Hepatic stellate cell (primary cell): ENCODE results near the gene SCAPER.

Source experiments
- DNase-seq: peaks from one replicate; pipeline ENCODE4 v3.0.0; 2011; ENCODE audit warnings: low spot score

Gene SCAPER

GRCh38 chr15:76337696-76338485, 567.2 kb downstream of the SCAPER start:
- no peak for DNase-seq

GRCh38 chr15:76337059-76337695, 568.0 kb downstream of the SCAPER start:
- DNase-seq: peak; percentile 66

- peak; percentile 99 for DNase-seq
Measured at GRCh38 chr15:76336254-76337058, 568.7 kb downstream of the SCAPER start, which contains the start of gene ISL2. TSS of gene ISL2 (plus strand) at chr15:76336773. CDS start at chr15:76336884, 111 bp downstream.

GRCh38 chr15:76335307-76336253, 569.6 kb downstream of the SCAPER start:
- DNase-seq: peak; percentile 50

GRCh38 chr15:76334438-76335306, 570.5 kb downstream of the SCAPER start:
- no peak for DNase-seq

GRCh38 chr15:76333720-76334437, 571.3 kb downstream of the SCAPER start:
- no peak for DNase-seq

GRCh38 chr15:76333309-76333708, 571.8 kb downstream of the SCAPER start:
- no peak for DNase-seq

- DNase-seq: no peak
Measured at GRCh38 chr15:76332796-76333195, 572.3 kb downstream of the SCAPER start.

- DNase-seq: peak; percentile 73
Measured at GRCh38 chr15:76330080-76330680, 575.0 kb downstream of the SCAPER start.

- no peak for DNase-seq
Measured at GRCh38 chr15:76328958-76329357, 576.2 kb downstream of the SCAPER start.

- no peak for DNase-seq
Measured at GRCh38 chr15:76328106-76328696, 576.9 kb downstream of the SCAPER start.

- DNase-seq: no peak
Measured at GRCh38 chr15:76327191-76328105, 577.7 kb downstream of the SCAPER start.

GRCh38 chr15:76325704-76326103, 579.4 kb downstream of the SCAPER start:
- DNase-seq: no peak

- no peak for DNase-seq
Measured at GRCh38 chr15:76324066-76324465, 581.1 kb downstream of the SCAPER start.

- no peak for DNase-seq
Measured at GRCh38 chr15:76321602-76322001, 583.5 kb downstream of the SCAPER start.

- no peak for DNase-seq
Measured at GRCh38 chr15:76321171-76321570, 584.0 kb downstream of the SCAPER start.

- DNase-seq: no peak
Measured at GRCh38 chr15:76320012-76320411, 585.1 kb downstream of the SCAPER start.

GRCh38 chr15:76313731-76314130, 591.4 kb downstream of the SCAPER start:
- DNase-seq: no peak
